Epithelial cell of esophagus (primary cell): ENCODE measurements around the gene SIMC1.

Experiments used
- DNase-seq: peaks from one replicate; pipeline ENCODE4 v3.0.0; 2010; ENCODE audit warnings: low read depth
- H3K4me3 ChIP-seq: 2 replicates; pipeline ENCODE4 v1.5.1; 2011; ENCODE audit warnings: mild to moderate bottlenecking, low read length, control low read depth
- CTCF ChIP-seq: IDR thresholded peaks from 2 replicates; pipeline ENCODE4 v1.5.1; 2011; ENCODE audit warnings: low read depth, mild to moderate bottlenecking, low read length, control low read depth, inconsistent platforms; ENCODE audit not compliant: insufficient read depth; ENCODE audit errors: missing control alignments

SIMC1 gene

GRCh38 chr5:176342158-176342483 lies 103.9 kb downstream of the SIMC1 start:
- no peak for TF ChIP-seq CTCF
- no peak overlapping the region for H3K4me3 ChIP-seq
- DNase-seq, result no peak

GRCh38 chr5:176342766-176343458 lies 104.7 kb downstream of the SIMC1 start:
- H3K4me3 ChIP-seq, result no peak overlapping the region
- DNase-seq, result no peak
- TF ChIP-seq CTCF, result no peak

- no peak for TF ChIP-seq CTCF
- no peak for DNase-seq
- H3K4me3 ChIP-seq, result no peak overlapping the region
Observed at GRCh38 chr5:176350416-176350815, 112.2 kb downstream of the SIMC1 start.

GRCh38 chr5:176352116-176352878 lies 114.1 kb downstream of the SIMC1 start:
- no peak for TF ChIP-seq CTCF
- DNase-seq, result no peak
- no peak overlapping the region for H3K4me3 ChIP-seq

- TF ChIP-seq CTCF, result no peak
- H3K4me3 ChIP-seq, result no peak overlapping the region
- no peak for DNase-seq
Observed at GRCh38 chr5:176353533-176353932, 115.3 kb downstream of the SIMC1 start.

- TF ChIP-seq CTCF, result no peak
- no peak overlapping the region for H3K4me3 ChIP-seq
- DNase-seq, result no peak
Observed at GRCh38 chr5:176355400-176356178, 117.4 kb downstream of the SIMC1 start.
